ENCODE results near the gene FAM117B. TPM values are rescaled to one million over a fixed set of nuclear protein-coding genes. Genes with fewer than 3 reads are reported as not detected.

FAM117B gene
- total and polyA plus RNA-seq, 4 donors, result 0.65 to 3.4 (median 2.4) TPM

DNA sequence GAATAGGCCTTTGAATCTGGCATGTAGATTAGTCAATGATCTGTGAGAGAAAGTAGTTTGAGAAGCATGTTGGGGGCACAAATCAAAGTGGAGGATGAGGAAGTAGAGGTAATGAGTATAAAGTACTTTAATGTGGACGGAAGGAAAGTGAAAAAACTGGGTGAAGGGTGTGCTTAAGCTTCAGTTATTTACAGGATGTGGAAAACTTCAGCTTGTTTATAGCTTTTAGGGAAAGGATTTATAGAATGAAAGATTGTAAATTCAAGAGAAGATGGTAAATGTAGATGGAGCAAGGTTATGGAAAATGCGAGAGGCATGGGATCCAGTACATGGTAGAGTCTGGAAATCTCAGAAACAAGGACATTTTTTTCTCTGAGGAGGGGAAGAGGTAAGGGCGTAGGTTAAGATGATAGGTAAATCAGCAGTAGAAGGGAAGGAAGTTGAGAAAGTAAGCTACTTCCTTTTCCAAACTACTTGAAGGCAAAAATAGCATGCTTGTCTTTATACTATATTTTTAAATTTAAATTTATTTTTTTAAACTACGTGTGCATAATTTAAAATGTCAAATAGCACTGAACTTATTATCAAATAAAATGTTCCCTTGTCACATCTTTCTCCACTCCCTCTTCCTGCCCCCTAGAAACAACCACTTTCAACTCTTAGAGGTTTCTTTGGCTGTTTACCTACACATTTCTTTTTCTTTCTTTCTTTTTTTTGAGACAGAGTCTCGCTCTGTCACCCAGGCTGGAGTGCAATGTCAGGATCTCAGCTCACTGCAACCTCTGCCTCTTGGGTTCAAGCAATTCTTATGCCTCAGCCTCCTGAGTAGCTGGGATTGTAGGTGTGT lies 8.5 kb downstream of the FAM117B start:
- Histone ChIP-seq H3K27ac (ENCODE audit: low read depth in 1 of 2, low read length in 2 of 2) (peak overlapping the region in 1 of 2 donors; percentile 46), H3K4me3 (ENCODE audit: low read depth in 1 of 3, low read length in 3 of 3) (no peak overlapping the region), H3K4me1 (ENCODE audit: control insufficient read depth in 4 of 4, insufficient read depth in 4 of 4, low read length in 3 of 4) (peaks cover 0 to 2% (median under 1%) of the 10 kb centered on the region in 4 donors), H3K9me3 (ENCODE audit: control insufficient read depth in 4 of 4, low read length in 3 of 4) (no peaks in the 10 kb centered on the region), H3K9ac (ENCODE audit: low read depth in 1 of 2, low read length in 2 of 2) (no peak overlapping the region), H3K36me3 (ENCODE audit: control insufficient read depth in 4 of 4, insufficient read depth in 3 of 4, low read depth in 1 of 4, low read length in 3 of 4) (no peaks in the 10 kb centered on the region), H3K27me3 (ENCODE audit: control insufficient read depth in 4 of 4, insufficient read depth in 4 of 4, low read length in 3 of 4) (no peaks in the 10 kb centered on the region)
- no peak for DNase-seq (ENCODE audit: low spot score)
- TF ChIP-seq RXRA (IDR thresholded peaks at IDR 0.05), result no peak
- no peak for TF ChIP-seq ATF3 (IDR thresholded peaks at IDR 0.05)
- TF ChIP-seq CTCF (IDR thresholded peaks at IDR 0.05; ENCODE audit: low read depth, low read length, missing input control), result no peak
- TF ChIP-seq, protein P1, sequence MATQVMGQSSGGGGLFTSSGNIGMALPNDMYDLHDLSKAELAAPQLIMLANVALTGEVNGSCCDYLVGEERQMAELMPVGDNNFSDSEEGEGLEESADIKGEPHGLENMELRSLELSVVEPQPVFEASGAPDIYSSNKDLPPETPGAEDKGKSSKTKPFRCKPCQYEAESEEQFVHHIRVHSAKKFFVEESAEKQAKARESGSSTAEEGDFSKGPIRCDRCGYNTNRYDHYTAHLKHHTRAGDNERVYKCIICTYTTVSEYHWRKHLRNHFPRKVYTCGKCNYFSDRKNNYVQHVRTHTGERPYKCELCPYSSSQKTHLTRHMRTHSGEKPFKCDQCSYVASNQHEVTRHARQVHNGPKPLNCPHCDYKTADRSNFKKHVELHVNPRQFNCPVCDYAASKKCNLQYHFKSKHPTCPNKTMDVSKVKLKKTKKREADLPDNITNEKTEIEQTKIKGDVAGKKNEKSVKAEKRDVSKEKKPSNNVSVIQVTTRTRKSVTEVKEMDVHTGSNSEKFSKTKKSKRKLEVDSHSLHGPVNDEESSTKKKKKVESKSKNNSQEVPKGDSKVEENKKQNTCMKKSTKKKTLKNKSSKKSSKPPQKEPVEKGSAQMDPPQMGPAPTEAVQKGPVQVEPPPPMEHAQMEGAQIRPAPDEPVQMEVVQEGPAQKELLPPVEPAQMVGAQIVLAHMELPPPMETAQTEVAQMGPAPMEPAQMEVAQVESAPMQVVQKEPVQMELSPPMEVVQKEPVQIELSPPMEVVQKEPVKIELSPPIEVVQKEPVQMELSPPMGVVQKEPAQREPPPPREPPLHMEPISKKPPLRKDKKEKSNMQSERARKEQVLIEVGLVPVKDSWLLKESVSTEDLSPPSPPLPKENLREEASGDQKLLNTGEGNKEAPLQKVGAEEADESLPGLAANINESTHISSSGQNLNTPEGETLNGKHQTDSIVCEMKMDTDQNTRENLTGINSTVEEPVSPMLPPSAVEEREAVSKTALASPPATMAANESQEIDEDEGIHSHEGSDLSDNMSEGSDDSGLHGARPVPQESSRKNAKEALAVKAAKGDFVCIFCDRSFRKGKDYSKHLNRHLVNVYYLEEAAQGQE (IDR thresholded peaks at IDR 0.05), result no peak
- WGBS, result 68% methylated on average over 5 of the region's 5 CpGs

- TF ChIP-seq HNF4A (conservative IDR thresholded peaks at IDR 0.05), result no peak
- no peak for TF ChIP-seq NR2F2 (IDR thresholded peaks at IDR 0.05)
- TF ChIP-seq EGR1 (IDR thresholded peaks at IDR 0.05; ENCODE audit: low read depth in 2 of 2), result no peak
- TF ChIP-seq FOXA1 (IDR thresholded peaks at IDR 0.05), result no peak
- no peak for TF ChIP-seq TAF1 (conservative IDR thresholded peaks at IDR 0.05)
- no peak for TF ChIP-seq ATF3 (IDR thresholded peaks at IDR 0.05)
- TF ChIP-seq CTCF (IDR thresholded peaks at IDR 0.05; ENCODE audit: low read depth, low read length, missing input control), result no peak
- no peak for TF ChIP-seq RAD21 (IDR thresholded peaks at IDR 0.05)
- TF ChIP-seq FOXA2 (IDR thresholded peaks at IDR 0.05), result no peak
- no peak for TF ChIP-seq SP1 (IDR thresholded peaks at IDR 0.05)
- TF ChIP-seq YY1 (IDR thresholded peaks at IDR 0.05), result no peak
- TF ChIP-seq JUND (IDR thresholded peaks at IDR 0.05), result no peak
- no peak for TF ChIP-seq ZBTB33 (IDR thresholded peaks at IDR 0.05)
- TF ChIP-seq RXRA (IDR thresholded peaks at IDR 0.05), result no peak
- no peak for TF ChIP-seq HNF4G (IDR thresholded peaks at IDR 0.05)
- no peak overlapping the region for H3K27ac ChIP-seq (ENCODE audit: low read depth in 1 of 2, low read length in 2 of 2)
- H3K4me3 ChIP-seq (ENCODE audit: low read depth in 1 of 3, low read length in 3 of 3), result no peak overlapping the region
- DNase-seq (ENCODE audit: low spot score), result no peak
- no peaks in the 10 kb centered on the region for H3K4me1 ChIP-seq (ENCODE audit: control insufficient read depth in 4 of 4, insufficient read depth in 4 of 4, low read length in 3 of 4)
- no peaks in the 10 kb centered on the region for H3K27me3 ChIP-seq (ENCODE audit: control insufficient read depth in 4 of 4, insufficient read depth in 4 of 4, low read length in 3 of 4)
- no peaks in the 10 kb centered on the region for H3K9me3 ChIP-seq (ENCODE audit: control insufficient read depth in 4 of 4, low read length in 3 of 4)
- WGBS, result 93% methylated on average over 4 of the region's 4 CpGs
- no peaks in the 10 kb centered on the region for H3K36me3 ChIP-seq (ENCODE audit: control insufficient read depth in 4 of 4, insufficient read depth in 3 of 4, low read depth in 1 of 4, low read length in 3 of 4)
- H3K9ac ChIP-seq (ENCODE audit: low read depth in 1 of 2, low read length in 2 of 2), result no peak overlapping the region
Measured at GRCh38 chr2:202652119-202652518, 17.4 kb downstream of the FAM117B start.
